Omental fat pad (tissue), 4 donors: ENCODE measurements around the gene KIF3C. TPM values are rescaled to one million over a fixed set of nuclear protein-coding genes. Genes with fewer than 3 reads are reported as not detected.
A peak's percentile ranks its signal among the peaks of the same experiment; 100 is the strongest.

Experiments
- ATAC-seq: fragments of 150-250 bp; one replicate; pipeline ENCODE4 v1.9.1; 2016; ENCODE audit warnings: mild to moderate bottlenecking, moderate library complexity; ENCODE audit not compliant: low FRiP score
- DNase-seq: peaks from one replicate; pipeline ENCODE4 v3.0.0-alpha.2; 2019; ENCODE audit warnings: low spot score
- CTCF ChIP-seq, 3 donors: fragments of 450-650 bp; IDR thresholded peaks; one replicate each; pipeline ENCODE4 v1.5.1; 2016 to 2017; ENCODE audit warnings: antibody characterized with exemption in 3 of 3, mild to moderate bottlenecking in 3 of 3, moderate library complexity in 2 of 3
- total RNA-seq, 4 donors: library from RNA; depleted of rRNA; stranded (reverse); fragments of >200 nt; gene quantifications; one replicate each; pipeline ENCODE4 v1.1.0, GENCODE V29; 2016

KIF3C gene
- total RNA-seq, 4 donors from 2014 or later, result 1.2 to 6.2 (median 2.7) TPM

DNA sequence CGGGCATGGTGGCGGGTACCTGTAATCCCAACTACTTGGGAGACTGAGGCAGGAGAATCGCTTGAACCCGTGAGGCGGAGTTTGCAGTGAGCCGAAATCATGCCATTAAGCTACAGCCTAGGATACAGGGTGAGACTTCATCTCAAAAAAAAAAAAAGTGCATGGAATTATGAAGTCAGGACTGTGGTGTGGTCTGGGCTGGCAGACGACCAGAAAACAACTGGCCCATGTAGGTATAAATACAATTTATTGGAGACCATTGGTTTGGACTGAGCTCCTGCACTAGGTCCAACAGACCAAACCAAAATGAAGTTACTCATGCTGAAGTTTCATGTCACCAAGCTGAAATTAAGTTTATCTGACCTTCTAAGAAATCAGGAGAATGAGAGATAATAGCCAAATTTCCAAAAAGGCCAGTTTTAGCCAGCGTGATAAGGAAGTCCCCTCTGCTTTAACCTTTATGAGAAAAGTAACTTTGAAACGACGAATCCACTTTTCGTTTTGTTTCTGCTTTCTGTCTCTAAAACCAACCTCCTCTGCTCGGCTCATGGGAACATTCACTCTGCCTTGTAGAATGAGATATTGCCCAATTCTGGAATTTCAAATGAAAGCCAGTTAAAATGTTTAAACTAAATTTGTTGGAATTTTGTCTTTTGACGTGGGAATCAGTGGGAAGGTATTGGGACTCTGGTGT is 33.9 kb upstream of the KIF3C start:
- TF ChIP-seq CTCF (IDR thresholded peaks at IDR 0.05), result no peak
- DNase-seq (no peak), ATAC-seq (peak; percentile 27)

- ATAC-seq (no peak), DNase-seq (no peak)
- TF ChIP-seq CTCF (IDR thresholded peaks at IDR 0.05), result no peak
Measured at GRCh38 chr2:26013668-26014067, 31.4 kb upstream of the KIF3C start.

GRCh38 chr2:26011990-26012856 is 29.9 kb upstream of the KIF3C start:
- no peak for ATAC-seq
- TF ChIP-seq CTCF (IDR thresholded peaks at IDR 0.05), result no peak

GRCh38 chr2:26011609-26011989 is 29.3 kb upstream of the KIF3C start:
- TF ChIP-seq CTCF (IDR thresholded peaks at IDR 0.05), result no peak
- no peak for ATAC-seq
- no peak for DNase-seq

More at GRCh38 chr2:26011990-26012856, 29.9 kb upstream of the KIF3C start:
- DNase-seq, result no peak

DNA sequence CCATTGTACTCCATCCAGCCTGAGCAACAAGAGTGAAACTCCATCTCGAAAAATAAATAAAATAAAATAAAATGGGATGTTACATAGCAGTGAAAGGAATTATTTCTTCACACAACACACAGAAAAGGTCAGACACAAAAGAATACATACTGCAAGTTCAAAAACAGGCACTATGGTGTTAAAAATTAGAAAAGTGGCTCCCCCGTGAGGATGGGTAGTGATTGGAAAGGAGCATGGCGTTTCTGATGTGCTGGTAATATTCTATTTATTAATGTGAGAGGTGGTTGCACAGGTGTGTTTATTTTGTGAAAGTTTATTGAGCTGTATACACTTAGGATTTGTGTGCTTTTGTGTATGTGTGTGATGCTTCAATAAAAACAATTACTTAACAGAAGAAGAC is 28.6 kb upstream of the KIF3C start:
- no peak for TF ChIP-seq CTCF (IDR thresholded peaks at IDR 0.05)
- ATAC-seq, result no peak
- no peak for DNase-seq

DNA sequence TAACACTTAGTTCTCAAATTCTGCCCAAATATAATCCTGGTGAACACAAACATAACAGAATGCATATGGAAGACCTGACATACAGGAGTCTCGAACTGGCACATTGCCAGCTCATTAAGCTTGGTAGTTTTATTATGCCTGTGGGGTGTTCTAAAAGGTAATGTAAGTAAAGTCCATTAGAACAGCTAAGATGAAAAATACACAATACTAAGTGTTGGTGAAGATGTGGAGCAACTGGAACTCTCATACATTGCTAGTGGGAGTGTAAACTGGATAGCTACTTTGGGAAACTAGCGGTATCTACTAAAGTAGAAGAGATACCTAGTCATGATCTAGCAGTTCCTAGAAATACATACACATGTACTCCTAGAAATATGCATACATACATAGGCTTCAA is 27.3 kb upstream of the KIF3C start:
- no peak for DNase-seq
- no peak for TF ChIP-seq CTCF (IDR thresholded peaks at IDR 0.05)
- ATAC-seq, result no peak
